Activated B cell treated with CpG ODN at 0.5 μM for 24 hours (primary cell): Measurements from ENCODE around the gene ANKRD13B. TPM values are rescaled to one million over a fixed set of nuclear protein-coding genes. Genes with fewer than 3 reads are reported as not detected.

Source experiments
- ATAC-seq: fragments of 200-7000 bp; cut with Tn5 transposase; one replicate; pipeline ENCODE4 v1.10.0; 2021; ENCODE audit warnings: low read depth, mild to moderate bottlenecking, moderate library complexity
- CTCF ChIA-PET: fragments of 350-600 bp; sonication (Branson Sonifier 250); formaldehyde crosslinking; loops from one replicate; lab custom pipeline; 2021; ENCODE audit warnings: antibody characterized with exemption; lab: Charles Lee
- POLR2A ChIA-PET: fragments of 350-600 bp; sonication (Branson Sonifier 250); formaldehyde crosslinking; loops from one replicate; lab custom pipeline; 2021; ENCODE audit warnings: antibody characterized with exemption; lab: Charles Lee
- DNase-seq: peaks from one replicate; pipeline ENCODE4 v3.0.0; 2022
- H3K27ac Mint-ChIP-seq: one replicate; pipeline ENCODE4 v1.8.0; 2020; ENCODE audit warnings: mixed read lengths
- H3K27me3 Mint-ChIP-seq: one replicate; pipeline ENCODE4 v1.8.0; 2021; ENCODE audit warnings: mixed read lengths
- H3K36me3 Mint-ChIP-seq: one replicate; pipeline ENCODE4 v1.8.0; 2021; ENCODE audit warnings: low read depth, mixed read lengths
- H3K4me1 Mint-ChIP-seq: one replicate; pipeline ENCODE4 v1.8.0; 2021; ENCODE audit warnings: mixed read lengths
- H3K4me3 Mint-ChIP-seq: one replicate; pipeline ENCODE4 v1.8.0; 2020; ENCODE audit warnings: mild to moderate bottlenecking, mixed read lengths
- H3K9me3 Mint-ChIP-seq: one replicate; pipeline ENCODE4 v1.8.0; 2020; ENCODE audit warnings: mixed read lengths
- CTCF ChIP-seq: fragments of 200-600 bp; IDR thresholded peaks from one replicate; pipeline ENCODE4 v1.8.0; 2022; ENCODE audit warnings: antibody characterized with exemption, mild to moderate bottlenecking
- intact Hi-C: fragments of 100-400 bp; cut with micrococcal nuclease; formaldehyde crosslinking; loops from one replicate; pipeline ENCODE4 v1.15.1; 2024
- total RNA-seq: library from RNA; stranded (reverse); gene quantifications from 2 replicates; pipeline ENCODE4 v1.2.3, GENCODE V29; 2022

The ANKRD13B gene
- total RNA-seq, 1 donor from 2014 or later: 3.5 TPM

- no peaks in the 10 kb centered on the region for H3K27me3 Mint-ChIP-seq
- ATAC-seq: peak; percentile 58
- DNase-seq: no peak
- TF ChIP-seq CTCF: no peak
- peaks cover 78% of the 10 kb centered on the region for H3K4me1 Mint-ChIP-seq
- POLR2A ChIA-PET: interaction anchor here (0.9 to 1.6 kb wide), 6 partner anchors 10 to 266 kb away, joined by 3 to 6 read pairs (median 4); partner anchors contain the start of gene NUFIP2
- no peaks in the 10 kb centered on the region for H3K9me3 Mint-ChIP-seq
- CTCF ChIA-PET: interaction anchor here (0.7 to 1.2 kb wide), 4 partner anchors 12 to 32 kb away, joined by 3 to 4 read pairs (median 4); no protein-coding TSS in a partner anchor
- intact Hi-C loops: loop anchor here (10.0 kb wide), 1 partner anchor 416 kb away; no protein-coding TSS in a partner anchor
- peak overlapping the region; percentile 66 for H3K4me3 Mint-ChIP-seq
- peaks cover 9% of the 10 kb centered on the region for H3K36me3 Mint-ChIP-seq
- H3K27ac Mint-ChIP-seq: peak overlapping the region; percentile 61
Measured at GRCh38 chr17:29560316-29560715, 32.6 kb upstream of the ANKRD13B start.

GRCh38 chr17:29561554-29562517, 31.1 kb upstream of the ANKRD13B start:
- Mint-ChIP-seq H3K27ac (peak overlapping the region; percentile 82), H3K4me3 (peak overlapping the region; percentile 56), H3K27me3 (no peaks in the 10 kb centered on the region), H3K9me3 (no peaks in the 10 kb centered on the region), H3K36me3 (peaks cover 9% of the 10 kb centered on the region), H3K4me1 (peaks cover 84% of the 10 kb centered on the region)
- CTCF ChIA-PET: interaction anchor here (0.7 to 0.9 kb wide), 2 partner anchors 23 to 25 kb away, joined by 4 to 5 read pairs; no protein-coding TSS in a partner anchor
- ATAC-seq (peak; percentile 22), DNase-seq (no peak)
- TF ChIP-seq CTCF: no peak
- POLR2A ChIA-PET: interaction anchor here (1.3 to 1.6 kb wide), 3 partner anchors 25 to 267 kb away, joined by 3 to 5 read pairs (median 4); partner anchors contain the start of genes NUFIP2 and TAOK1
- intact Hi-C loops: loop anchor here (10.0 kb wide), 1 partner anchor 417 kb away; no protein-coding TSS in a partner anchor

- intact Hi-C loops: loop anchor here (10.0 kb wide), 1 partner anchor 418 kb away; no protein-coding TSS in a partner anchor
- TF ChIP-seq CTCF: no peak
- Mint-ChIP-seq H3K4me3 (no peak overlapping the region), H3K4me1 (peaks cover 76% of the 10 kb centered on the region), H3K27me3 (no peaks in the 10 kb centered on the region), H3K9me3 (no peaks in the 10 kb centered on the region), H3K27ac (peak overlapping the region; percentile 82), H3K36me3 (peaks cover 9% of the 10 kb centered on the region)
- ChIA-PET POLR2A (no interaction called here), CTCF (interaction anchor here (0.9 kb wide), 1 partner anchor 22 kb away, joined by 5 read pairs; no protein-coding TSS in a partner anchor)
- ATAC-seq: no peak
- no peak for DNase-seq
Measured at GRCh38 chr17:29562615-29563014, 30.3 kb upstream of the ANKRD13B start.

- ChIA-PET CTCF (interaction anchor here (0.6 kb wide), 1 partner anchor 224 kb away, joined by 3 read pairs; no protein-coding TSS in a partner anchor), POLR2A (interaction anchor here (0.6 kb wide), 1 partner anchor 602 kb away, joined by 4 read pairs; no protein-coding TSS in a partner anchor)
- ATAC-seq: no peak
- intact Hi-C loops: loop anchor here (10.0 kb wide), 1 partner anchor 419 kb away; no protein-coding TSS in a partner anchor
- H3K9me3 Mint-ChIP-seq: no peaks in the 10 kb centered on the region
- TF ChIP-seq CTCF: no peak
- peak overlapping the region; percentile 46 for H3K4me3 Mint-ChIP-seq
- peaks cover 11% of the 10 kb centered on the region for H3K36me3 Mint-ChIP-seq
- no peaks in the 10 kb centered on the region for H3K27me3 Mint-ChIP-seq
- H3K27ac Mint-ChIP-seq: peak overlapping the region; percentile 82
- H3K4me1 Mint-ChIP-seq: peaks cover 65% of the 10 kb centered on the region
- no peak for DNase-seq
Measured at GRCh38 chr17:29563816-29564215, 29.1 kb upstream of the ANKRD13B start.
